ENCODE measurements around the gene PLEKHB2. TPM values are rescaled to one million over a fixed set of nuclear protein-coding genes. Genes with fewer than 3 reads are reported as not detected.
A peak's percentile ranks its signal among the peaks of the same experiment; 100 is the strongest.
"Not testable (repeated sequence)": the region's sequence is repeated elsewhere in the genome, so short reads cannot be mapped to it uniquely, and the experiment has no call there.

Gene PLEKHB2
- total and polyA plus RNA-seq, 2 experiments from 2014 or later = 39.8 to 99.2 TPM

DNA sequence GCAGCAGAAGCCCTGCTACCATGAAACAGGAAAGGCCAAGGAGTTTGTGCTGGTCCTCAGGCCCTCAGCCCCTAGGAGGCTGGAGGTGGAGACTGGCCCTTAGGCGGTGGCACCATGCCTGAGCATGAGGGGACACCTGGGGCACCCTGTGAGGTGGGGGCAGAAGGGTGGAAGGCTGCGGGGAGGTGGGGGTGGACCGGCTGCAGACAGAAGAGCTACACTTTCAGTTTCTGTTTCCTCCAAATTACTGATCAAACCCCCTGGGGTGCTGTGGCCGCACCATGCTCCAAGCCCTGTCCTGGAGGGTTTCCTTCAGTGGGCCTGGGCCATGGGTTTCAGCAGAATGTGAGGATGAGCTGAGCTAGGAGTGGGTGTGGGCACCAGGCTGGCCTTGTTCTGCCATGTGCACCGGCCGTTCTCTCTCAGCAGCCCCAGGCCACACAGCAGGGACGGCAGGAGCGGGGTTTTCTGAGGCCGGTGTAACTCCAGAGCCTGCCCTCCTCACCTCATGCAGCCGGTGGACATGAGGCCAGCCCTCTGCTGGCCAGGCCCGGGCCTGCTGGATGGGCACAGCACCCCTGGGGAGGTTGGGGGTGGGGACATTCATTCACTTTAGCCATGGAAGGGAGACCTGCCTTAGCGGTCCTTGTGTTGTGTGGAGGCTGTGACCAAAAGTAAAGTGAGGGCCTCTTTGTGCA lies 51.5 kb downstream of the PLEKHB2 start:
- Mint-ChIP-seq H3K4me1 (peaks cover 19% of the 10 kb centered on the region), H3K27me3 (ENCODE audit: insufficient read depth, low read depth, poor library complexity) (peaks cover 8% of the 10 kb centered on the region), H3K4me3 (no peak overlapping the region), H3K27ac (no peak overlapping the region), H3K36me3 (ENCODE audit: low read depth) (no peaks in the 10 kb centered on the region; the same call in 2 of the 3 replicates), H3K9me3 (no peaks in the 10 kb centered on the region; the same call in 2 of the 3 replicates)
- Histone ChIP-seq H2AFZ (no peak overlapping the region), H3K27me3 (ENCODE audit: insufficient read depth) (no peaks in the 10 kb centered on the region), H4K20me1 (replicated peaks; ENCODE audit: insufficient read depth) (no peaks in the 10 kb centered on the region), H3K4me2 (no peak overlapping the region), H3K79me2 (replicated peaks; ENCODE audit: insufficient read depth) (no peaks in the 10 kb centered on the region), H3K36me3 (ENCODE audit: insufficient read depth) (no peaks in the 10 kb centered on the region), H3K27ac (ENCODE audit: low read depth) (no peak overlapping the region), H3K4me3 (no peak overlapping the region), H3K9me2 (ENCODE audit: insufficient read depth) (no peaks in the 10 kb centered on the region), H3K4me1 (ENCODE audit: insufficient read depth) (no peaks in the 10 kb centered on the region; the same call in 1 of the 2 replicates), H3F3A (replicated peaks; ENCODE audit: low read depth) (no peaks in the 10 kb centered on the region)
- no peak for ATAC-seq
- no peak for DNase-seq (ENCODE audit: low spot score)
- TF ChIP-seq, protein P1, sequence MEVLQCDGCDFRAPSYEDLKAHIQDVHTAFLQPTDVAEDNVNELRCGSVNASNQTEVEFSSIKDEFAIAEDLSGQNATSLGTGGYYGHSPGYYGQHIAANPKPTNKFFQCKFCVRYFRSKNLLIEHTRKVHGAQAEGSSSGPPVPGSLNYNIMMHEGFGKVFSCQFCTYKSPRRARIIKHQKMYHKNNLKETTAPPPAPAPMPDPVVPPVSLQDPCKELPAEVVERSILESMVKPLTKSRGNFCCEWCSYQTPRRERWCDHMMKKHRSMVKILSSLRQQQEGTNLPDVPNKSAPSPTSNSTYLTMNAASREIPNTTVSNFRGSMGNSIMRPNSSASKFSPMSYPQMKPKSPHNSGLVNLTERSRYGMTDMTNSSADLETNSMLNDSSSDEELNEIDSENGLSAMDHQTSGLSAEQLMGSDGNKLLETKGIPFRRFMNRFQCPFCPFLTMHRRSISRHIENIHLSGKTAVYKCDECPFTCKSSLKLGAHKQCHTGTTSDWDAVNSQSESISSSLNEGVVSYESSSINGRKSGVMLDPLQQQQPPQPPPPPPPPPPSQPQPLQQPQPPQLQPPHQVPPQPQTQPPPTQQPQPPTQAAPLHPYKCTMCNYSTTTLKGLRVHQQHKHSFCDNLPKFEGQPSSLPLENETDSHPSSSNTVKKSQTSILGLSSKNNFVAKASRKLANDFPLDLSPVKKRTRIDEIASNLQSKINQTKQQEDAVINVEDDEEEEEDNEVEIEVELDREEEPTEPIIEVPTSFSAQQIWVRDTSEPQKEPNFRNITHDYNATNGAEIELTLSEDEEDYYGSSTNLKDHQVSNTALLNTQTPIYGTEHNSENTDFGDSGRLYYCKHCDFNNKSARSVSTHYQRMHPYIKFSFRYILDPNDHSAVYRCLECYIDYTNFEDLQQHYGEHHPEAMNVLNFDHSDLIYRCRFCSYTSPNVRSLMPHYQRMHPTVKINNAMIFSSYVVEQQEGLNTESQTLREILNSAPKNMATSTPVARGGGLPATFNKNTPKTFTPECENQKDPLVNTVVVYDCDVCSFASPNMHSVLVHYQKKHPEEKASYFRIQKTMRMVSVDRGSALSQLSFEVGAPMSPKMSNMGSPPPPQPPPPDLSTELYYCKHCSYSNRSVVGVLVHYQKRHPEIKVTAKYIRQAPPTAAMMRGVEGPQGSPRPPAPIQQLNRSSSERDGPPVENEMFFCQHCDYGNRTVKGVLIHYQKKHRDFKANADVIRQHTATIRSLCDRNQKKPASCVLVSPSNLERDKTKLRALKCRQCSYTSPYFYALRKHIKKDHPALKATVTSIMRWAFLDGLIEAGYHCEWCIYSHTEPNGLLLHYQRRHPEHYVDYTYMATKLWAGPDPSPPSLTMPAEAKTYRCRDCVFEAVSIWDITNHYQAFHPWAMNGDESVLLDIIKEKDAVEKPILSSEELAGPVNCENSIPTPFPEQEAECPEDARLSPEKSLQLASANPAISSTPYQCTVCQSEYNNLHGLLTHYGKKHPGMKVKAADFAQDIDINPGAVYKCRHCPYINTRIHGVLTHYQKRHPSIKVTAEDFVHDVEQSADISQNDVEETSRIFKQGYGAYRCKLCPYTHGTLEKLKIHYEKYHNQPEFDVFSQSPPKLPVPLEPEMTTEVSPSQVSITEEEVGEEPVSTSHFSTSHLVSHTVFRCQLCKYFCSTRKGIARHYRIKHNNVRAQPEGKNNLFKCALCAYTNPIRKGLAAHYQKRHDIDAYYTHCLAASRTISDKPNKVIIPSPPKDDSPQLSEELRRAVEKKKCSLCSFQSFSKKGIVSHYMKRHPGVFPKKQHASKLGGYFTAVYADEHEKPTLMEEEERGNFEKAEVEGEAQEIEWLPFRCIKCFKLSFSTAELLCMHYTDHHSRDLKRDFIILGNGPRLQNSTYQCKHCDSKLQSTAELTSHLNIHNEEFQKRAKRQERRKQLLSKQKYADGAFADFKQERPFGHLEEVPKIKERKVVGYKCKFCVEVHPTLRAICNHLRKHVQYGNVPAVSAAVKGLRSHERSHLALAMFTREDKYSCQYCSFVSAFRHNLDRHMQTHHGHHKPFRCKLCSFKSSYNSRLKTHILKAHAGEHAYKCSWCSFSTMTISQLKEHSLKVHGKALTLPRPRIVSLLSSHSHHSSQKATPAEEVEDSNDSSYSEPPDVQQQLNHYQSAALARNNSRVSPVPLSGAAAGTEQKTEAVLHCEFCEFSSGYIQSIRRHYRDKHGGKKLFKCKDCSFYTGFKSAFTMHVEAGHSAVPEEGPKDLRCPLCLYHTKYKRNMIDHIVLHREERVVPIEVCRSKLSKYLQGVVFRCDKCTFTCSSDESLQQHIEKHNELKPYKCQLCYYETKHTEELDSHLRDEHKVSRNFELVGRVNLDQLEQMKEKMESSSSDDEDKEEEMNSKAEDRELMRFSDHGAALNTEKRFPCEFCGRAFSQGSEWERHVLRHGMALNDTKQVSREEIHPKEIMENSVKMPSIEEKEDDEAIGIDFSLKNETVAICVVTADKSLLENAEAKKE (CRISPR knock-in tag; IDR thresholded peaks at IDR 0.05) = no peak
- TF ChIP-seq CTCF (conservative IDR thresholded peaks at IDR 0.05; ENCODE audit: low read depth in 2 of 2) = peak in 1 of 2 experiments; percentile 9; a peak in 1 of 4 replicates

DNA sequence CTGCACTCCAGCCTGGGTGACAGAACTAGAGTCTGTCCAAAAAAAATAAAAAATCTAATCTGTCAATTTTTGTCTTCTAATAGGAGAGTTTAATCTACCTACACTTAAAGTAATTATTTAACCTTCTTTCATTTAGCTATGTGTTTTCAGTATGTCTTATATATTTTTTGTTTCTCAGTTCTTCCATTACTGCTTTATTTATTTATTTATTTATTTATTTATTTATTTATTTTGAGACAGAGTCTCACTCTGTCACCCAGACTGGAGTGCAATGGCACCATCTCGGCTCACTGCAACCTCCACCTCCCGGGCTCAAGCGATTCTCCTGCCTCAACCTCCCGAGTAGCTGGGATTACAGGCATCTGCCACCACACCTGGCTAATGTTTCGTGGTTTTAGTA lies 60.4 kb downstream of the PLEKHB2 start:
- not testable (repeated sequence) for H3F3A ChIP-seq (replicated peaks; ENCODE audit: low read depth); H3K27me3 ChIP-seq (ENCODE audit: insufficient read depth); H3K27ac Mint-ChIP-seq; H3K4me3 ChIP-seq; H3K27ac ChIP-seq (ENCODE audit: low read depth); H2AFZ ChIP-seq; H3K36me3 ChIP-seq (ENCODE audit: insufficient read depth); DNase-seq (ENCODE audit: low spot score); H3K9me2 ChIP-seq (ENCODE audit: insufficient read depth); H4K20me1 ChIP-seq (replicated peaks; ENCODE audit: insufficient read depth); H3K4me1 Mint-ChIP-seq; H3K36me3 Mint-ChIP-seq (ENCODE audit: low read depth); ATAC-seq; H3K4me2 ChIP-seq; H3K79me2 ChIP-seq (replicated peaks; ENCODE audit: insufficient read depth); H3K4me3 Mint-ChIP-seq; H3K9me3 Mint-ChIP-seq; H3K27me3 Mint-ChIP-seq (ENCODE audit: insufficient read depth, low read depth, poor library complexity); H3K4me1 ChIP-seq (ENCODE audit: insufficient read depth)

Measured in GM23338 (cell line).